Transverse colon (tissue), 4 donors: ENCODE data around the gene IGSF21. TPM values are rescaled to one million over a fixed set of nuclear protein-coding genes. Genes with fewer than 3 reads are reported as not detected.

ENCODE experiments used
- DNase-seq: peaks from one replicate; pipeline ENCODE4 v3.0.0-alpha.2; 2019
- H3K27ac ChIP-seq, 4 donors: fragments of 200-600 bp; sonication (generic); 2 replicates each; pipeline ENCODE4 v1.5.1; 2016 to 2018; ENCODE audit warnings: inconsistent platforms in 4 of 4
- H3K27me3 ChIP-seq: fragments of 200-600 bp; sonication (generic); 2 replicates; pipeline ENCODE4 v1.5.1; 2017; ENCODE audit warnings: inconsistent platforms
- H3K36me3 ChIP-seq, 4 donors: fragments of 200-600 bp; sonication (generic); 2 replicates each; pipeline ENCODE4 v1.5.1; 2017 to 2019; ENCODE audit warnings: inconsistent platforms in 4 of 4
- H3K4me1 ChIP-seq, 4 donors: fragments of 200-600 bp; sonication (generic); 2 replicates each; pipeline ENCODE4 v1.5.1; 2017 to 2020; ENCODE audit warnings: inconsistent platforms in 4 of 4
- H3K4me3 ChIP-seq, 4 donors: fragments of 200-600 bp; sonication (generic); 1 replicate in 1 of 4; 2 replicates in 3 of 4; pipeline versions ENCODE4 v1.5.1 to v1.6.1; 2017 to 2019; ENCODE audit warnings: inconsistent platforms in 4 of 4
- H3K9me3 ChIP-seq, 2 donors: fragments of 200-600 bp; sonication (generic); 2 replicates each; pipeline ENCODE4 v1.5.1; 2017 to 2019; ENCODE audit warnings: inconsistent platforms in 2 of 2
- CTCF ChIP-seq, 5 experiments: fragments of 200-600 bp in 3 of 5; fragments of 450-650 bp in 2 of 5; sonication (generic) in 3 of 5; IDR thresholded peaks; 1 replicate in 2 of 5; 2 replicates in 3 of 5; pipeline ENCODE4 v1.5.1; 2016 to 2017; ENCODE audit warnings: antibody characterized with exemption in 5 of 5, inconsistent platforms in 3 of 5, mild to moderate bottlenecking in 2 of 5, moderate library complexity in 1 of 5
- EP300 ChIP-seq: sonication (generic); formaldehyde crosslinking; IDR thresholded peaks from one replicate; pipeline ENCODE4 v1.6.1; 2017; ENCODE audit warnings: antibody characterized with exemption, low read depth
- POLR2A ChIP-seq: fragments of 450-650 bp; IDR thresholded peaks from one replicate; pipeline ENCODE4 v1.6.1; 2016; ENCODE audit warnings: antibody characterized with exemption, mild to moderate bottlenecking, moderate library complexity
- POLR2AphosphoS5 ChIP-seq, 3 donors: sonication (generic); formaldehyde crosslinking; IDR thresholded peaks; one replicate each; pipeline ENCODE4 v1.6.1; 2016; ENCODE audit warnings: antibody characterized with exemption in 3 of 3
- WGBS, 2 donors: methylation state at CpG; one replicate each; pipeline ENCODE4 v1.1.5; 2018; ENCODE audit warnings: low coverage in 1 of 2; 5-methylcytosine and 5-hydroxymethylcytosine counted together
- in situ Hi-C, 4 donors: fragments of 200-750 bp; cut with MboI; loops; one replicate each; pipeline versions ENCODE4 v1.15.0 to v1.15.1; 2017; ENCODE audit warnings: low sequenced_read_pairs in 3 of 4, low pct_ligation_motif_present in 1 of 4, low pct_unique_long_range_greater_than_20kb in 1 of 4
- intact Hi-C: fragments of 100-400 bp; cut with DNase I; formaldehyde crosslinking; loops from one replicate; pipeline ENCODE4 v1.15.1; 2023; ENCODE audit warnings: low total_unique reads
- total RNA-seq, 4 donors: library from RNA; depleted of rRNA; stranded (reverse); fragments of >200 nt; gene quantifications; one replicate each; pipeline ENCODE4 v1.1.0, GENCODE V29; 2016

The IGSF21 gene
- total RNA-seq, 4 donors from 2014 or later = 1.1 to 6.8 (median 1.6) TPM; not detected in 1

- no peak for DNase-seq
- no peak for TF ChIP-seq CTCF (IDR thresholded peaks at IDR 0.05)
- no peak for TF ChIP-seq POLR2A
- TF ChIP-seq POLR2AphosphoS5 (IDR thresholded peaks at IDR 0.05) = no peak
- no peak for TF ChIP-seq EP300
- no peaks in the 10 kb centered on the region for H3K36me3 ChIP-seq
- in situ Hi-C loops = no loop called here
- no peaks in the 10 kb centered on the region for H3K9me3 ChIP-seq
- intact Hi-C loops = no loop called here
- 25 to 29% methylated on average over 2 to 7 of the region's 7 CpGs for WGBS, 2 donors
- no peak overlapping the region for H3K27ac ChIP-seq
- no peak overlapping the region for H3K4me3 ChIP-seq
- H3K4me1 ChIP-seq = no peaks in the 10 kb centered on the region
- peaks cover 39% of the 10 kb centered on the region for H3K27me3 ChIP-seq
Observed at GRCh38 chr1:18288722-18289121, 181.1 kb downstream of the IGSF21 start.

- H3K27me3 ChIP-seq = peaks cover 42% of the 10 kb centered on the region
- no peak overlapping the region for H3K27ac ChIP-seq
- in situ Hi-C loops = no loop called here
- DNase-seq = no peak
- H3K36me3 ChIP-seq = no peaks in the 10 kb centered on the region
- H3K4me3 ChIP-seq = no peak overlapping the region
- TF ChIP-seq POLR2A (no peak), EP300 (no peak), CTCF (IDR thresholded peaks at IDR 0.05) (no peak), POLR2AphosphoS5 (IDR thresholded peaks at IDR 0.05) (no peak)
- WGBS, 2 donors = 74% methylated on average over 2 of the region's 2 CpGs; no CpG with 5 or more reads in 1 of the 2 donors
- intact Hi-C loops = no loop called here
- no peaks in the 10 kb centered on the region for H3K4me1 ChIP-seq
- H3K9me3 ChIP-seq = no peaks in the 10 kb centered on the region
Observed at GRCh38 chr1:18289597-18289996, 182.0 kb downstream of the IGSF21 start.

- no peaks in the 10 kb centered on the region for H3K4me1 ChIP-seq
- no peaks in the 10 kb centered on the region for H3K36me3 ChIP-seq
- no peaks in the 10 kb centered on the region for H3K9me3 ChIP-seq
- H3K27ac ChIP-seq = no peak overlapping the region
- 60 to 90% methylated on average over 2 to 27 of the region's 27 CpGs for WGBS, 2 donors
- H3K27me3 ChIP-seq = peaks cover 45% of the 10 kb centered on the region
- no peak for DNase-seq
- TF ChIP-seq EP300 = no peak
- no peak for TF ChIP-seq POLR2AphosphoS5 (IDR thresholded peaks at IDR 0.05)
- TF ChIP-seq POLR2A = no peak
- no peak for TF ChIP-seq CTCF (IDR thresholded peaks at IDR 0.05)
- intact Hi-C loops = no loop called here
- in situ Hi-C loops = no loop called here
- H3K4me3 ChIP-seq = no peak overlapping the region
Observed at GRCh38 chr1:18290740-18291412, 183.3 kb downstream of the IGSF21 start.

- DNase-seq = no peak
- H3K4me3 ChIP-seq = no peak overlapping the region
- intact Hi-C loops = no loop called here
- H3K27me3 ChIP-seq = peaks cover 43% of the 10 kb centered on the region
- TF ChIP-seq EP300 (no peak), CTCF (IDR thresholded peaks at IDR 0.05) (no peak), POLR2A (no peak), POLR2AphosphoS5 (IDR thresholded peaks at IDR 0.05) (no peak)
- WGBS, 2 donors = 83 to 87% methylated on average over 1 to 7 of the region's 7 CpGs
- H3K4me1 ChIP-seq = no peaks in the 10 kb centered on the region
- in situ Hi-C loops = no loop called here
- H3K9me3 ChIP-seq = no peaks in the 10 kb centered on the region
- H3K27ac ChIP-seq = no peak overlapping the region
- no peaks in the 10 kb centered on the region for H3K36me3 ChIP-seq
Observed at GRCh38 chr1:18292531-18292930, 184.9 kb downstream of the IGSF21 start.
